WI38 (cell line): ENCODE measurements around the gene CGB3.

Experiments used
- H3K4me3 ChIP-seq: 2 replicates; pipeline ENCODE4 v1.5.1; 2011; ENCODE audit warnings: low read depth, mild to moderate bottlenecking, control low read depth, low read length
- TF ChIP-seq, protein P1 (sequence below): IDR thresholded peaks from 2 replicates; pipeline ENCODE4 v1.5.1; 2012; ENCODE audit warnings: low read depth, mild to moderate bottlenecking, control low read depth, low read length

Gene CGB3

GRCh38 chr19:48988860-48989259 lies 35.3 kb downstream of the CGB3 start:
- TF ChIP-seq, protein P1, sequence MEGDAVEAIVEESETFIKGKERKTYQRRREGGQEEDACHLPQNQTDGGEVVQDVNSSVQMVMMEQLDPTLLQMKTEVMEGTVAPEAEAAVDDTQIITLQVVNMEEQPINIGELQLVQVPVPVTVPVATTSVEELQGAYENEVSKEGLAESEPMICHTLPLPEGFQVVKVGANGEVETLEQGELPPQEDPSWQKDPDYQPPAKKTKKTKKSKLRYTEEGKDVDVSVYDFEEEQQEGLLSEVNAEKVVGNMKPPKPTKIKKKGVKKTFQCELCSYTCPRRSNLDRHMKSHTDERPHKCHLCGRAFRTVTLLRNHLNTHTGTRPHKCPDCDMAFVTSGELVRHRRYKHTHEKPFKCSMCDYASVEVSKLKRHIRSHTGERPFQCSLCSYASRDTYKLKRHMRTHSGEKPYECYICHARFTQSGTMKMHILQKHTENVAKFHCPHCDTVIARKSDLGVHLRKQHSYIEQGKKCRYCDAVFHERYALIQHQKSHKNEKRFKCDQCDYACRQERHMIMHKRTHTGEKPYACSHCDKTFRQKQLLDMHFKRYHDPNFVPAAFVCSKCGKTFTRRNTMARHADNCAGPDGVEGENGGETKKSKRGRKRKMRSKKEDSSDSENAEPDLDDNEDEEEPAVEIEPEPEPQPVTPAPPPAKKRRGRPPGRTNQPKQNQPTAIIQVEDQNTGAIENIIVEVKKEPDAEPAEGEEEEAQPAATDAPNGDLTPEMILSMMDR: no peak
- no peak overlapping the region for H3K4me3 ChIP-seq

DNA sequence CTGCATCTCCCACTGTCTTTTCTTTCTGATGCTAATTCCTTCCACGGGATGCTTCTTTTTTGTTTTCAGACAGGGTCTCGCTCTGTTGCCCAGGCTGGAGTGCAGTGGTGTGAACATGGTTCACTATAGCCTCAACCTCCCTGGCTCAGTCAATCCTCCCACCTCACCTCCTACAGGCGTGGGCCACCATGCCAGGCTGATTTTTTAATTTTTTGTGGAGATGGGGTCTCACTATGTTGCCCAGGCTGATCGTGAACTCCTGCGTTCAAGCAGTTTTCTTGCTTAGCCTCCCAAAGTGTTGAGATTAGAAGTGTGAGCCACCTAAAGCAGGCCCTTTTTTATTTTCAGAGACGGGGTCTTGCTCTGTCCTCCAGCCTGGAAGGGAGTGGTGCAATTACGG lies 35.8 kb downstream of the CGB3 start:
- TF ChIP-seq, protein P1: no peak
- no peak overlapping the region for H3K4me3 ChIP-seq

DNA sequence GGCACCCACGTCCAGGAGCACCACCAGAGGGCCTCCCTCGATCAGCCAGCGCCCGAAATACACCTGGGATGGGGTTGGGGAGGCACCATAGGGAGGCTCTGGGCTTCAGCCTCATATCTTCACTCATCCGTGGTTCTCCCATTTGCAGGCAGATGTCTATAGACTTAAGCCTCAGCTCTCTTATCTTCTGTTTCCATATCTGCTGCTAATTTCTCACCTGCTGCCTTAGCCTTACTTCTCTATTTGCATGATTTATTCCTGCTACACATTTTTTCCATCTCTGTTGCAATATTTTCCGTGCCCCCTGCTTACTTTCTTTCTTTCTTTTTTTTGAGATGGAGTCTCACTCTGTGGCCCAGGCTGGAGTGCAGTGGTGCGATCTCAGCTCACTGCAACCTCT lies 36.8 kb downstream of the CGB3 start:
- H3K4me3 ChIP-seq: no peak overlapping the region
- TF ChIP-seq, protein P1: no peak

- TF ChIP-seq, protein P1: no peak
- H3K4me3 ChIP-seq: no peak overlapping the region
Observed at GRCh38 chr19:48986211-48986610, 37.9 kb downstream of the CGB3 start.

DNA sequence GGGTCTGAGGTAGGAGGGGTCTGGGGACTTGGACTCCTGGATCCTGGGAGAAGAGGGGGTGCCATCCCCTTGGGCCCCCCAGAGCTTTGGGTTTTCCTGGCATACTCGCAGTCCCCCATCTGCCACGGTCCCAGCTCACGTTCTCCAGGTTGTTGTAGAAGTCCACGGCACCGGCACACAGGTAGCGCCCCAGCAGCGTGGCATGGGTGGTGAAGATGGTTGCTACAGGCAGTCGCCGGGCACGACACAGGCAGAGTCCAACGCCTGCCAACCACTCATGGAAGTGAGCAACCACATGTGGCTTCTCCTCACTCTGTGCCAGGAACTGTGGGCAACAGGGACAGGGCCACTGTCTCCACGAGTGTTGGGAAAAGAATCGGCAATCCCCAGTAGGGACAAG lies 38.4 kb downstream of the CGB3 start:
- TF ChIP-seq, protein P1: no peak
- no peak overlapping the region for H3K4me3 ChIP-seq

- H3K4me3 ChIP-seq: no peak overlapping the region
- TF ChIP-seq, protein P1: no peak
Observed at GRCh38 chr19:48982280-48982679, 41.9 kb downstream of the CGB3 start.

- no peak overlapping the region for H3K4me3 ChIP-seq
Observed at GRCh38 chr19:48977061-48977460, 47.1 kb downstream of the CGB3 start.

More at GRCh38 chr19:48977061-48977460, 47.1 kb downstream of the CGB3 start:
- TF ChIP-seq, protein P1: no peak
